ENCODE measurements around the gene ABCB10. TPM values are rescaled to one million over a fixed set of nuclear protein-coding genes. Genes with fewer than 3 reads are reported as not detected.
"Not testable (repeated sequence)": the region's sequence is repeated elsewhere in the genome, so short reads cannot be mapped to it uniquely, and the experiment has no call there.

The ABCB10 gene
- total and polyA plus RNA-seq, 9 donors = 5.6 to 15.4 (median 10.1) TPM

DNA sequence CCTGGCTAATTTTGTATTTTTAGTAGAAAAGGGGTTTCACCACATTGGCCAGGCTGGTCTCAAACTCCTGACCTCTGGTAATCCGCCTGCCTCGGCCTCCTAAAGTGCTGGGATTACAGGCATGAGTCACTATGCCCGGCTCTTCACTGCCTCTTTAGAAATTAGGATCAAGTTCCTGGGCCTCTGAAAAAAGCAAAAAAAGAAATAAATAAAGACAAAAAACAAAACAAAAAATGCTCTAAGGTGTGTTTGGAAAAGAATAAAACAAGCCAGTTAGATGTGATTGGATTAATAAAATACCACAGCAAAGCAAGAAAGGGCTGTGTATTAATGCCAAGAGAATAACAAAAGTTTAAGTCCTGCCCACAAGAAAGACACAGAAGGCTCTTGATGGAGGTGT, 4.2 kb upstream of the ABCB10 start:
- Histone ChIP-seq H3K36me3 (no peaks in the 10 kb centered on the region), H3K4me1 (ENCODE audit: insufficient read depth) (peaks cover 4% of the 10 kb centered on the region), H3K9me3 (no peaks in the 10 kb centered on the region), H3K27me3 (no peaks in the 10 kb centered on the region), H3K4me3 (no peak overlapping the region), H3K27ac (no peak overlapping the region)
- TF ChIP-seq POLR2A (IDR thresholded peaks at IDR 0.05) (no peak), EP300 (IDR thresholded peaks at IDR 0.05) (no peak)
- TF ChIP-seq, protein P1, sequence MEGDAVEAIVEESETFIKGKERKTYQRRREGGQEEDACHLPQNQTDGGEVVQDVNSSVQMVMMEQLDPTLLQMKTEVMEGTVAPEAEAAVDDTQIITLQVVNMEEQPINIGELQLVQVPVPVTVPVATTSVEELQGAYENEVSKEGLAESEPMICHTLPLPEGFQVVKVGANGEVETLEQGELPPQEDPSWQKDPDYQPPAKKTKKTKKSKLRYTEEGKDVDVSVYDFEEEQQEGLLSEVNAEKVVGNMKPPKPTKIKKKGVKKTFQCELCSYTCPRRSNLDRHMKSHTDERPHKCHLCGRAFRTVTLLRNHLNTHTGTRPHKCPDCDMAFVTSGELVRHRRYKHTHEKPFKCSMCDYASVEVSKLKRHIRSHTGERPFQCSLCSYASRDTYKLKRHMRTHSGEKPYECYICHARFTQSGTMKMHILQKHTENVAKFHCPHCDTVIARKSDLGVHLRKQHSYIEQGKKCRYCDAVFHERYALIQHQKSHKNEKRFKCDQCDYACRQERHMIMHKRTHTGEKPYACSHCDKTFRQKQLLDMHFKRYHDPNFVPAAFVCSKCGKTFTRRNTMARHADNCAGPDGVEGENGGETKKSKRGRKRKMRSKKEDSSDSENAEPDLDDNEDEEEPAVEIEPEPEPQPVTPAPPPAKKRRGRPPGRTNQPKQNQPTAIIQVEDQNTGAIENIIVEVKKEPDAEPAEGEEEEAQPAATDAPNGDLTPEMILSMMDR (IDR thresholded peaks at IDR 0.05) = no peak
- 78 to 83% (median 79%) methylated on average over 3 of the region's 3 CpGs for WGBS, 3 donors
- no peak for DNase-seq
- intact Hi-C loops (cut with DNase I) = loop anchor here in 1 of 4 donors (10.0 kb wide), 1 partner anchor 62 kb away; the partner anchor contains the start of genes TAF5L and URB2

DNA sequence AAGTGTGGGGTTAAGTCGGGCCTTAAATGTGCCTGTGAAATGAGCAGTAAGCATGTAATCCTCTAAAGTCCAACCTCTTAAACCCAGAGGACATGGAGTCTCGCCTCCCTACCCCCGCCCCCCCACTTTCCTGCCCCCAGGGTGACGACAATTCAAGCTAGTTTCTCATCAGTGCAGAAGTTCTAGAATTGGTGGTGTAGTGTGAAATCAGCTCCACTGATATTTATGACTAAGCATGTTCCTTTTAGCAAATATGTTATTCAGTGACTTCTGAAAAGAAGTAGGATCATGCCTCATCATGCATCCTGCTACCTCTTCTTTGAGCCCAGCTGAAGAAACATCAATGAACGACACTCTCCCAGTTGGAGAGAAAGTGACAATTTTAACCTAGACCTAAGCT, 2.6 kb upstream of the ABCB10 start:
- 77 to 84% (median 83%) methylated on average over 5 of the region's 5 CpGs for WGBS, 3 donors
- no peak for DNase-seq
- H3K27me3 ChIP-seq = no peaks in the 10 kb centered on the region
- H3K4me3 ChIP-seq = no peak overlapping the region
- H3K9me3 ChIP-seq = no peaks in the 10 kb centered on the region
- H3K4me1 ChIP-seq (ENCODE audit: insufficient read depth) = peaks cover 4% of the 10 kb centered on the region
- H3K36me3 ChIP-seq = no peaks in the 10 kb centered on the region
- intact Hi-C loops (cut with DNase I) = loop anchor here in 1 of 4 donors (10.0 kb wide), 1 partner anchor 64 kb away; the partner anchor contains the start of genes TAF5L and URB2
- TF ChIP-seq, protein P1 (IDR thresholded peaks at IDR 0.05) = no peak
- no peak for TF ChIP-seq EP300 (IDR thresholded peaks at IDR 0.05)
- TF ChIP-seq POLR2A (IDR thresholded peaks at IDR 0.05) = no peak
- no peak overlapping the region for H3K27ac ChIP-seq

DNA sequence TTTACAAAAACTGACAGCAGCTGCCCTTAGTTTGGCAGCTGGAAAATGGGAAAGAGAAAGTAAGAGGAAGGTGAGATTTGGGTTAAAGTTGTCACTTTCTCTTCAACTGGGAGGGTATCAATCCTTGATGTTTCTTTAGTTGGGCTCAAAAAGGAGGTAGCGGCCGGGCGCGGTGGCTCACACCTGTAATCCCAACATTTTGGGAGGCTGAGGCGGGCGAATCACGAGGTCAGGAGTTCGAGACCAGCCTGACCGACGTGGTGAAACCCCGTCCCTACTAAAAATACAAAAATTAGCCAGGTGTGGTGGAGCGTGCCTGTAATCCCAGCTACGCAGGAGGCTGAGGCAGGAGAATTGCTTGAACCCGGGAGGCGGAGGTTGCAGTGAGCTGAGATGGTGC, 1.6 kb upstream of the ABCB10 start:
- not testable (repeated sequence) for H3K27ac ChIP-seq; H3K36me3 ChIP-seq; H3K4me1 ChIP-seq (ENCODE audit: insufficient read depth); H3K9me3 ChIP-seq; H3K4me3 ChIP-seq; DNase-seq; H3K27me3 ChIP-seq
- 92 to 96% (median 96%) methylated on average over 15 of the region's 15 CpGs for WGBS, 3 donors
- intact Hi-C loops (cut with DNase I) = loop anchor here in 1 of 4 donors (10.0 kb wide), 1 partner anchor 65 kb away; the partner anchor contains the start of genes TAF5L and URB2

DNA sequence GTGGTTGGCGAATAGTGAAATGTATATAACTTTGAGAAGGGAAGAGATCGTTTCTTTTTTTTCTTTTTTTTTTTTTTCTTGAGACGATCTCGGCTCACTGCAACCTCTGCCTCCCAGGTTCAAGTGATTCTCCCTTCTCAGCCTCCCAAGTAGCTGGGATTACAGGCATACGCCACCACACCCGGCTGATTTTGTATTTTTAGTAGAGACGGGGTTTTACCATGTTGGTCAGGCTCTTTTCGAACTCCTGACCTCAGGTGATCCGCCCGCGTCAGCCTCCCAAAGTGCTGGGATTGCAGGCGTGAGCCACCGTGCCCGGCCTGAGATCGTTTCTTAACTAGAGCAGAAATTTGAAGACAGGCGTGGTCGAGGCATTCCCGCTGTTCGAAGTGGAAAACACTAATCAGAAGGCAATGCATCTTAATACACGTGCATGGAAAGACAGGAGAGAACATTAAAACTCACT, 862 bp upstream of the ABCB10 start:
- DNase-seq = peak in 2 of 5 donors; percentile 21 to 38
- intact Hi-C loops (cut with DNase I) = loop anchor here in 2 of 4 donors (5.0 kb wide), 1 partner anchor 68 kb away; the partner anchor contains the start of genes TAF5L (in 2 of the 2) and URB2 (in 2 of the 2)
- H3K27ac ChIP-seq = peak overlapping the region in 1 of 2 donors; percentile 94
- H3K4me1 ChIP-seq (ENCODE audit: insufficient read depth); H3K27me3 ChIP-seq; H3K36me3 ChIP-seq; H3K9me3 ChIP-seq: not testable (repeated sequence)
- peak overlapping the region; percentile 90 for H3K4me3 ChIP-seq
- WGBS, 3 donors = 19 to 52% (median 34%) methylated on average over 20 of the region's 20 CpGs

DNA sequence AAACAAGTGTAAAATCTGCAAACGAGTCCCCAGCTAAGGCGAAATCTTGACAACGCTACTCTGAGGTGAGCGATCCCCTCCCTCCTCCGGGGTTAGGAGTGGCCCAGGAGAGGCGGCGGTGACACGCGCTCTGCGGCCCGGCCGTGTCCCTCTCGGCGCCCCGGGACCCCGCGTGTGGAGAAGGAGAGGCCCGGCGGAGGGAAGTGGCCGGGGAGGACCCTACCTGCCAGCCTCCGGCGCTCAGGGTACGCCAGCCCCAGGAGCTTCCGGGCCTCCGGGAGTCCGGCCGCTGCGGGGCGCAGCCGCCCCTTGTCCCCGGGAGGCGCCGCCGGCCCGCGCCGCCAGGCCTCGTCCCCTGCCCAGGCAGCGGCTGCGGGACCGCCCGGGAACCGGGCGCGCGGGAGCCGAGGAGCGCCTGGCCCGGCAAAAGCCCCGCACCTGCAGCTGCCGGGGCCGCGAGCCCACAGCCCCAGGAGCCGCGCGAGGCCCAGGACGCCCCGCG, 543 bp downstream of the ABCB10 start:
- intact Hi-C loops (cut with DNase I) = loop anchor here in 2 of 4 donors (5.0 kb wide), 1 partner anchor 69 kb away; the partner anchor contains the start of genes TAF5L (in 2 of the 2) and URB2 (in 2 of the 2)
- peak; percentile 28 to 62 (median 53) for DNase-seq
- Histone ChIP-seq H3K4me3 (peak overlapping the region; percentile 90), H3K27me3 (no peaks in the 10 kb centered on the region), H3K4me1 (ENCODE audit: insufficient read depth) (peaks cover 6% of the 10 kb centered on the region), H3K9me3 (no peaks in the 10 kb centered on the region), H3K27ac (peak overlapping the region; percentile 66 to 94), H3K36me3 (no peaks in the 10 kb centered on the region)
- TF ChIP-seq EP300 (IDR thresholded peaks at IDR 0.05) = no peak
- TF ChIP-seq, protein P1 (IDR thresholded peaks at IDR 0.05) = no peak
- TF ChIP-seq POLR2A (IDR thresholded peaks at IDR 0.05) = no peak
- WGBS, 3 donors = 0 to 2% (median 1%) methylated on average over 17 to 59 of the region's 59 CpGs

Data from ovary (tissue), 9 donors.